Ureter (tissue), 1 donor: Measurements from ENCODE around the gene PCSK5. TPM values are rescaled to one million over a fixed set of nuclear protein-coding genes. Genes with fewer than 3 reads are reported as not detected.

Source experiments
- DNase-seq: peaks from one replicate; pipeline ENCODE4 v3.0.0-alpha.2; 2020; ENCODE audit warnings: low spot score
- total RNA-seq: library from RNA; stranded (reverse); gene quantifications from one replicate; pipeline ENCODE4 v1.2.4, GENCODE V29; 2023
- donor health status: DM: yes; HTN: yes; CAD: no.

Gene PCSK5
- total RNA-seq, 1 donor from 2014 or later = 13.8 TPM

DNA sequence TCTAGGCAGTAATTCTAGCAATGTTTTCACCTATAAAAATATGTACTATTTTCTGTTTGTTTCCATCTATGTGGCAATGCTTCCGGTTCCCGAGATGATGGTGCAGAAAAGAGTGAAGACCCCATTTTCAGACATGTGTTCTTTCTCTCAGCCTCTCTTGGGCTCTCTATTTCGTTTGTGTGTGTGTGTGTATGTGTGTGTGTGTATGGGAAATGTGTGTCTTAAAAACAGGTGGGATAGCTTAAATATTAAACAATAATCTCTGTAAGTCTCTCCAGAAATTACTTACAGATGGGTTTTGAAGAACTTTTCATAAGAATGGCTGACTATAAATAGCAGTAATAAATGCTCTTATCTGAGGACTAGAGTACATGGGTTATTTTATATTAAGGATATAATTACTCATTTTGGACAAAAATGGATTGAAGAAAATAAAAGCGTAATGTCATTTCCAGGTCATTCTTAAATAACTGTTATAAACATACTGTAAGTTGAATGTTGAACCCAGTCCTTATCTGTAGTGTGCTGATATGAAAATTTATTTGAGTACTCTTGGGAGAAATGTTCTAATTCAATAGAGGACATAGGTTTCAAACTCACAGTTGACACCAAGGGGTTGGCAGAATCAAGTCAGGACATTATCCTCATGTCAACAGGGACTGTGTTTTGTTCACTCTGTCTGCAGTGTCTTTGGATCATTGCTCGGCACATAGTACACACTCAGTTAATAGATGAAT lies 31.1 kb downstream of the PCSK5 start:
- no peak for DNase-seq

DNA sequence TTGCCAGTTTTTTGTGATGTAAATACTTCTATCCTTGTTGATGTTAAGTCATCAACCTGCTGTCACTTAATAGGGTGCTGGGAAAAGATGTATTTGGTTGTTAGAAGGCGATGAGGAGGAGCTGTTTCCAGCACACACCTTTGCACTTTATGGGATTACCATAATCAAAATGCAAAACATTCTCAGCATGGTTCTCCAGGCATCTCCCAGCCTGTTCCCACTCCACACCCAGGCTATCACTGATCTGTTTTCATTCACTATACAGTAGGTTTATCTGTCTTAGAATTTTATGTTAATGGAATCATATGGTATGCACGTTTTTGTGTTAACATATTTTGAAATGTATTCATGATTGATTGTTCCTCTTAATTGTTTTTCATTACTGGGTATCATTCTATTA lies 35.9 kb downstream of the PCSK5 start:
- no peak for DNase-seq

DNA sequence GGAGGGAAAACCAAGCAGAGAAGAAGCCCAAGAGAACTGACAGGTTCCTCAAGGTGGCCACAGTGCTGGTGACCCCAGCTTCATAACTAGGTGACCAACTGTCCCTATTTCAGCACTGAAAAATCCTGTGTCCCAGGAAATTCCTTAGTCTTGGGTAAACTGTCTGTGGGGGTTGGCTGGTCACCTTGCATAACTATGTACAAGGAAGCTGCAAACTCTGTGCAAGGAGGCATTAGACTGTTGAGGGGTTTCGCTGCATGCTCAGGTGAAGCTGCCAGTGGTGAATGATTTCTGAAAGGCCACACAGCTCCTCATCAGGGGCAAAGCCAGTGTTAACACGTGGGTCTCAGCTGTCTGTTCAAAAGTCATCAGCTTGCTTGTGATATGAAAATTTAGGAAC lies 36.9 kb downstream of the PCSK5 start:
- DNase-seq = no peak

- no peak for DNase-seq
Measured at GRCh38 chr9:75930190-75930589, 39.7 kb downstream of the PCSK5 start.

- no peak for DNase-seq
Measured at GRCh38 chr9:75930730-75931321, 40.4 kb downstream of the PCSK5 start.

- DNase-seq = no peak
Measured at GRCh38 chr9:75933982-75934381, 43.5 kb downstream of the PCSK5 start.

DNA sequence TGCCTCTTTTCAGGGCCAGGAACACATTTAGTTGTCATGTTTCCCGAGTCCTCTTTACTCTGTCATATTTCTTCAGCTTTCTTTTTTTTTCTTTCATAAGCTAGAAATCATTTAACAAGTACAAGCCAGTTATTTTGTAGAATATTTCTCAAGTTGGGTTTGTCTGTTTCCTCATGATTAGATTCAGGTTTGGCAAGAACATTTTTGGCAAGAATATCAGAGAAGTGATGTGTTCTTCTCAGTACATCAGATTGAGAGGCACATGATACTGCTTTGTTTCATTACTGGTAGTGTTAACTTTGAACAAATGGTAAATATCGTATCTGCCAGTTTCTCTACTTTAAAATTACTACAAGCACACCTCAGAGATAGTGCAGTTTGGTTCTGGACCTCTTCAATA lies 45.1 kb downstream of the PCSK5 start:
- DNase-seq = no peak

GRCh38 chr9:75937521-75938258 lies 47.2 kb downstream of the PCSK5 start:
- no peak for DNase-seq

DNA sequence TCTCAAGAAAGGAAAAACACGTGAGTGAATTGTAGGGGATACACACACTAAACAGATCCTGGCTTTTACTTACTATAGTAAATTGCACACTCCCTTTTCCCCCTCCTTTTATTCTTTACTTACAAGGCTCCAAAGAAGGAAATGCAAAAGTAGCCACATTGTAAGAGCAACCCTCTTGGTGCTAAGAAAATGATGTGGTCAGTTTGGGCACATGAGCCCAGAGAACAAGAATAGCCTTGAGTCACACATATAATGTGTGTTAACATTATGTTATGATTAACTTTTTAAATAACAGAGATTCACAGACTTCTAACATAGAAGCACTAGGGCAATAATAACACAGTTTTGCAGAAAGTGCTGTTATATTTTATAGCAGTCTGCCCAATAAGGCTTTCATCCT lies 48.5 kb downstream of the PCSK5 start:
- no peak for DNase-seq

- no peak for DNase-seq
Measured at GRCh38 chr9:75939536-75940111, 49.2 kb downstream of the PCSK5 start.

GRCh38 chr9:75941066-75941465 lies 50.6 kb downstream of the PCSK5 start:
- DNase-seq = no peak

GRCh38 chr9:75941577-75942311 lies 51.3 kb downstream of the PCSK5 start:
- no peak for DNase-seq

DNA sequence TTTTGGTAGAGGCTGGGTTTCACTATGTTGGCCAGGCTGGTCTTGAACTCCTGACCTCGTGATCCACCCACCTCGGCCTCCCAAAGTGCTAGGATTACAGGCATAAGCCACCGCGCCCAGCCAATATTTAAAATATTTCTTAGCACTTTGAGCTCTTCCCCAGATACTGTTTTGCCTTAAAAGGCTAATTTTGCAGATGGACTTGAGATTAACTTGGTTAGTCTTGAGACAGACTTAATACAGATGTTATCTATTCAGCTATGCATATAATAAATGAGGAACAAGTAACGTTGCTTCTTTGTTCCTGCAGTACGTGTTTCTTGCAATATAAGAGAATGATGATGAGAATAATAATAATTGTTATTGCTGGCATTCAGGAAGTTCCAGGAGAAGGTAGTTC lies 56.3 kb downstream of the PCSK5 start:
- no peak for DNase-seq

DNA sequence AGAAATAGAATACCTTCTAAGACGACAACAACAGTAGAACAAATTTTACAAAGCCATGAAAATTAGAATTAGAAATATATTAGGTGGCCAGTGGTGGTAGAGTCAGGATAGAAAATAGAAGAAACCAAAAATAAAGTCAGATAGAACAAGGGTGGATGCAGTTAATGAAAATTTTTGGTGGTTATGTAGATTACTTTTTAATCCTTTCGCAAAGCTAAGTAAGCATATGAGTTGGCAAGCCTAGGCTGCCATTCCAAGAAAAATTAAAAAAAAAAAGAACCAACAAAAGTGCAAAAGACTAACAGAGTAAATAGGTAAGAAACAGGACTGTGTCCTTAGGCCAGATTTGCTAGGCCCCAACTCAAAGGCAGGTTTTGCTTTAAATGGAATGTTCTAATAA lies 56.8 kb downstream of the PCSK5 start:
- no peak for DNase-seq

GRCh38 chr9:75950998-75951397 lies 60.5 kb downstream of the PCSK5 start:
- DNase-seq = no peak

- no peak for DNase-seq
Measured at GRCh38 chr9:75953218-75953617, 62.7 kb downstream of the PCSK5 start.

DNA sequence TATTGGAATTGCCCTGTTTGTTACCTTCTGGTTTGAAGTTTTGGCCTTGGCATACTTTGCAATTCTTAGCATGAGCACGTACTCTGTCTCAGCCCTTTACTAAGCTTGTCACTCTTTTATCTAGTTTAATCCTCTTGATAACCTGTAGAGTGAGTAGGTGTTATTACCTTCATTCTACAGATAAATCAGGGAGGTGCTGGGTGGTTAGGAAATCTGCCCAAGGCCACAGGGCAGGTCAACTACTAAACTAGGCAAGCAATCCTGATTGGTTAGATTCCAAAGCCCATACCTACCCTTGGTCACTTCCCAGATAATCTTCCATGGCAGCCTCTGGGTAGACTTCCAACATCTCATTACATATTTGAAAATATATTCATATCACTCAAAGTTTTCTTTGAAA lies 65.7 kb downstream of the PCSK5 start:
- DNase-seq = no peak

DNA sequence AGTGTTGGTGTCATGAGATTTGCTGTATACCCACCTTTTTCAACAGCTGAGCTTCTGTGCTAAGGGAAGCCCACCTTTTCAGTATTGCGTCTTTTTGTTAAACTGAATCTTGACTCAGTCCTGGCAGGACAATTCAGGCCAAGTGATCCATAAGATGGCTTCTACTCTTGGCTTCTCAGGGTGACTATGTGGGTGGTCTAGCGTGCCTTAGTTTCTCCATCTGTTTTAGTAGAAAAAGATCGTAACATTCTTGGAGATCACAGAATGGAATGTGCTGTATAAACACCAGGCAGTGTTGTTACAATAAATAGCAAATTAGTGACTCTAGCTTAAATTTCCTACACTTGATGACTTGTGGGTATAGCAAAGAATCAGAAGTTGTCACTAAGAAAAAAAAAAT lies 66.6 kb downstream of the PCSK5 start:
- no peak for DNase-seq

DNA sequence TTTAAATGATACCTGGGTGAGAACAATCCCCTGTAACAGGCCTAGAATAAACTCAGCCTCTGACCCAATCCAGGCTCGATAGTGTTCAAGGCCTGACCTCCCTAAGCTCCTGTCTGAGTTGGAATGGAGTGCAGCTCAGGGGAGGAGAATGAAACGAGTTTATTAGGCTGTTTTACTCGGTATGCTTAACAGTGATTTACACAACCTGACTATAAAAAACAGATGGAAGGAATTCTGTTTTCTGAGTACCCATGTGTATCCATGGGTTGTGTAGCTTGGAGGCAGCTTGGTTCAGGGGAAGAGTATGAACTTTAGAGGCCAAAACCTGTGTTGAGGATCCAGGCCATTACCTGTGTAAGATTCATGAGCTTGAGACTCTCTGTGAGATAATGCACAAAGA lies 67.8 kb downstream of the PCSK5 start:
- no peak for DNase-seq

DNA sequence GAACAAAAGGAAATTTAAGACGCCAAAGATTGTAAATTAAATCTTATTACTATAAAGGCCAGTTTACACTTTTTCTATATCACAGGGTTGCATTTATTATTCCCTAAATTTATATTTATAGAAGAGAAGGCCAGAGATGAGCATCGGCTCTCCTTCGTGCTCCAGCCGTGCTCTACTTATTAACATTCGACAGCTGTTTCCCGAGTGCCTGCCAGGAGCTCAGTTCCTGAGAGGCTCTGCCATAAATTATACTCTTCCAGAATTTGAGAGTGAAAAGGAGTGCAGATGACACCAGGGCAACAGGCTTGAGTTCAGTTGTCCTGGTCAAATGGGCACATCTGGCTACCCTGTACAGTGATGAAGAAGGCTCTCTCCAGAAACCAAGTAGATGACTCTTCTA lies 70.1 kb downstream of the PCSK5 start:
- DNase-seq = no peak

- no peak for DNase-seq
Measured at GRCh38 chr9:75962013-75962661, 71.7 kb downstream of the PCSK5 start.

- no peak for DNase-seq
Measured at GRCh38 chr9:75962662-75963036, 72.2 kb downstream of the PCSK5 start.
